Femur (tissue), 1 donor: ENCODE measurements around the gene MORN5.
"Not testable (repeated sequence)": the region's sequence is repeated elsewhere in the genome, so short reads cannot be mapped to it uniquely, and the experiment has no call there.

Experiments used
- DNase-seq: peaks from one replicate; pipeline ENCODE4 v3.0.0-alpha.2; 2017

The MORN5 gene

DNA sequence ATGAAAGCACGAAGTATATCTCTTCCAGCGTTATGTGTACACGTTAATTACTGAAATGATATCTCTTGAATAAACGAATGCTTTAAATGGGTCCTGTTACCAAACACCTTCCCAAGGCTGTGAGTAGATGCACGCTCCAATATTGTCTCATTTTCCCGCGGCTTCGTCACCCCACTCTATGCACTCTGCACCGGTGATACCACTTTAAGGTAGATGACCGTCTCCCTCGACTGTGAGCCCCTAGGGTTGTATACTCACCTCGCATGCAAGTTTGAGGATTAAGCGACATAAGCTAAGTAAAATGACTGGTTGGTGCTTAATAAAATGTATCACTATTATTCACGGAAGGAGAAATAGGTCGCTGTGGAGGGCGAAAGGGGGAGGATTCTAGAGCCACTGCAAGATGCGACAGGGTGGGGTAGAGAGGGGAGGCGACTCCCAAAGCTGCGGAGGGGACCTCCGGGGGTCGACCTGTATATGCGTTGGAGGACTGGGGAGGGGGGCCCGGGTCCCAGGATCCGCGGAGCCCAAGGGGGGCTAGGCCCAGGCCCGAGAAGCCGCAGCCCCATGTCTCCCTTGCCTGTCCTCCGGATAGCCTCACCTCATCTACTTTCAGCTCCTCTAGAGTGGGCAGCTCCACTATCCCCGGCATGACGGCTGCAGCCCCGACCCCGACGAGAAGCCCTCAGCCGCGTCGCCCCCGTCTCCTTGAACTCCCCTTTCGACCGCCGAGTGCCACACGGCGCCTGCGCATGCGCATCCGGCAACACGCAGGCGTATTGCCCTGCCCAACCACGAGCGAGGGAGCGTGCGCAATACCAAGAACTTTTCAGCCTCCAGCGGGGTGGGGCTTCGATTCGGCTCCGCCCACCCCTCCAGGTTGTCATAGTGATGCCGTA, at the start of gene MORN5, which contains the start of gene NDUFA8:
Gene MORN5 (plus strand): TSS at position 883 of the 899 bp plus-strand sequence. CDS start 65 bp downstream, outside the sequence.
Gene NDUFA8 (minus strand): TSS at position 754 of the 899 bp plus-strand sequence. CDS start 102 bp downstream, at position 652.
- peak; percentile 98 for DNase-seq

DNA sequence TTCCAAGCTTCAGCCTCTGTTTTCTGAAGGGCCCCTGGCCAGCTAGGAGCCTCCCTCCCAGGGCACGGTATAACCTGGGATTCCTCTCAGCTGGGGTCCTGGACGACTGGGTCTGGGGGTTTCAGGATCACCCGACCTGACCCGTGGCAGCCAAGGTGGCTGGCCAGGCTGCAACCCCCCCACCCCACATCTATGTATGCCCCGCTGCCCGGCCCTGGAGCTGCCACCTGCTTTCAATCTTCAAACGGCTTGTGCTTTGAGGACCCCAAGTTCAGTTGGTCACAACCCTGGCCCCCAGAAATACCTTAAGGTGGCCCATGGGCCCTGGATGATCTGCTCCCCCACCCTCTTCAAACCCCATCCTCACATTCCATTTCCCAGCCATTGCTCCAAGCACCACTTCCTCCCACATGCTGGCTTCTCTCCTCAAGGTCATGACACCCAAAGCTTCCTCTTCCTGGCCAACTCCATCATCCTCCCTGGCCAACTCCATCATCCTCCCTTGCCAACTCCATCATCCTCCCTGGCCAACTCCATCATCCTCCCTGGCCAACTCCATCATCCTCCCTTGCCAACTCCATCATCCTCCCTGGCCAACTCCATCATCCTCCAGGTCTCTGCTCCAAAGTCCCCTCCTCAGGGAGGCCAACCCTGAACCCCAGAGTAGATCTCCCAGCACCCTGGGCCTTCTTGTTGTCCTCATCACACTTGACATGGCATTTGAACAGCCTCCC, 49.4 kb upstream of the MORN5 start:
- DNase-seq, result no peak

DNA sequence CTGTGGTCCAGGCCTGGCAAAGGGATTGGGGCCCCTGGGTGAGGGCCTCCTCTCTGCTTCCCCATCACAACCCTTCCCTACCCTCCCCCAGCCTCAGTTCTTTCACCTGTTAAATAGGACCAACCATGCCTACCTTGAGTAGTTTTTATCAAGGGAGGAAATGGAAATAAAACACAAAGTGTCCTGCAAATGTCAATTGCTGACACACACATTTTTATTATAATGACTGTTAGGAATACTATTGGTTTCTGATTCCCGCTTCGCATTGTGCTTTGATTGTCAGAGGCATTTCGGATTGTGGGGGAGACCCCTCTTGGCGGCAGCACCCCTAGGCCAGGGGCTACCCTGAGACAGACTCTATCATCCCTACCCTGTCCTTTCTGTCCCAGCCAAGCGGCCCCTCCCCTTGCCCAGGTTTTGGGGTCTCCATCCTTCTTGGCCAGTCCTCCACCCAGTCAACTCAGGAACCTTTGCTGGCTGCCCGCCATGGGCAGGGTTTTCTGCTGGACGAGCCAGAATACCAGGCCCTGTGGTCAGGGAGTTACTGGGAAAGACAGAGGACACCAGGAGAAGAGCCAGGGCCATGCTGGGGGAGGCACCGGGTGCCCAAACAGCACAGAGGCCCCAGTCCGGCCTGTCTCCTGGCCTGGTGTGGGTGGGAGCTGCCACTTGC, 48.2 kb upstream of the MORN5 start:
- no peak for DNase-seq

DNA sequence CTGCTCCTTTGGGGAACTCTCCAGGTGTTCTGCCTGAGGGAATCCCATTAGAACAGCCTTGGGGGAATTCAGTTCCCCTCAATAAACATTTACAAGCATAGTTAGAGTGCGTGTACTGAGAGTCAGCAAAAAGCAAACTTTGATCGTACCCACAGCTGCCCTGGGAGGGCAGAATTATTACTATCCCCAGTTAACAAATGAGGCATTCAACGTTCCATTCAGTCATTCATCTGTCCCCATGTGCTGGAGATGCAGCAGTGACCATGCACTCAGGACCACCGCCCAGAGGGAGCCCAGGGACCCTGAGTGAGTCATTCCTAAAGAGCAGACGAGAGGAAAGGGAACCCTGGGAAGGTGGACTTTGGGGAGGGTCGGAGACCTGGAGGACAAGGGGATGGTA, 47.5 kb upstream of the MORN5 start:
- DNase-seq, result no peak

DNA sequence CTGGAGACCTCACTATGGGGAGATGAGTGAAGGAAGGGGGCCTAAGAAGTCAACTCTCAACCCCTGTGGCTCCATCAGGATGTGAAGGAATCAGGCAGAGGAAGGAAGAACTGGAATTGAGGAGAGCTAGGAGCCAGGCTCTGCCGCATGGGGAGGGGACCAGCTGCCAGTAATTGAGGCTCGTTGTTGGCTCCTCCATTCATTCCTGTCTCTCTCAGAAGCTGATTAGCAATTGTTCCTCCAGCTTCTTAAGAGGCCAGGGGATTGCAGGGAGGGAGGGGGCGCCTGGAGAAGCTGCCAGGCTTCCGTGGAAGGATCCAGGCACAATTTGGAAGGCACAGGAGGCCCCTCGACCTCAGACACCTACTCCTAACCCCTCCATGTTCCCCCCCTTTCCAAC, 46.1 kb upstream of the MORN5 start:
- no peak for DNase-seq

DNA sequence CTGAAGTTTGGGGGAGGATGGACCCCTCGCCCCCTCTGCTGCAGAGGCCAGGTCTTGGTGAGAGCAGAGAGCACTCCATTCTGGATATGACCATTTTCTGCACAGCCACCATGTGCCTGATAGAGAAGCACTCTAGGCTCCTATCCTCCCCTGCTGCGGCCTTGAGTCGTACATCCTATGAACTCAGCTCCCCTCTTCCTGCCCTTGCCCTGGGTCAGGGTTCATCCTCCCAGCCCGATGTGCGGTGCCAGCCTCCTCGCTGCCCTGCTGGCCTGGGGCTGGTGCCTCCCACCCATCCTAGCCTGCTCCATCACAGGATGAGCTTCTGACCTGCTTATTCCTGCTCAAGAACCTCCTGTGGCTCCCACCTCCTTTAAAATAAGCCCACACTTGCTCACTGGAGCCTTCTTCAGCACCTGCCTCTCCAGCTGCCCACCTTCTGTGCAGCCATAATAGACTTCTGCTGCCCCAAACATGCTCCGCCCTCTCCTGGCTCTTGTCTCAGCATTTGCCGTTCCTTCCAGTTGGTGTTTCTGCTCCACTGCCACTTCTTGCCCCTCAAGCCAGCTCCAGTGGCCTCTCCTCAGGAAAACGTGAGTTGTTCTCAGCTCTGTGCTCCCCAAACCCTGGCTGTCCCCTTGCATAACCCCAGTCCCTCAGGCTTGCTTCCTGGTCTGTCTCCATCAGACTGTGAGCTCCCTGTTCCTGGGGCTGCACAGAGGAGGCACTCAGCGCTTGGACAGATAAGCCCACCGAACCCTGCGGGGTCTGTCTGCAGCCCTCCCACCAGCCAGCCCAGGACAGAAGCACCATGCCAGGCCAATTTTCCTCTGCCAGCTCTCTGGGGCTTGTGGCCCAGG, 44.3 kb upstream of the MORN5 start:
- no peak for DNase-seq

DNA sequence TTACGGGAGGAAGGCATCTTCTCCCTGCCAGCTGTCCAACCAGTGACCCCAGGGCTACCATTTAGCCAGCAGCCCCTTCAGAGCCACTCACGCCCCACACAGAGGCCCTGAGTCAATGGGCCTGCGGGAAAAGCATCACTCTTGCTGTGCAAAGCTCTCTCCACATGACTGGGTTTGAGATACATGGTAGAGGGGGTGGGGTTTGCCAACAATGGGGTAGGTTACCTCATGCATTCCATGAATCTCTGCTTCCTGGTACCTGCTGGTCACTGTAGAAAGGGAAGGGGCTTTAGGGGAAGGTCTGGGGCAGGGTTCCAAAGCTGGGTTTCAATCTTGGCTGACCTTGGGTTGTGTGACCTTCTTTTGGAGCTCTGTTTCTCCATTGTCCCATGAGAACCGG, 43.7 kb upstream of the MORN5 start:
- no peak for DNase-seq

DNA sequence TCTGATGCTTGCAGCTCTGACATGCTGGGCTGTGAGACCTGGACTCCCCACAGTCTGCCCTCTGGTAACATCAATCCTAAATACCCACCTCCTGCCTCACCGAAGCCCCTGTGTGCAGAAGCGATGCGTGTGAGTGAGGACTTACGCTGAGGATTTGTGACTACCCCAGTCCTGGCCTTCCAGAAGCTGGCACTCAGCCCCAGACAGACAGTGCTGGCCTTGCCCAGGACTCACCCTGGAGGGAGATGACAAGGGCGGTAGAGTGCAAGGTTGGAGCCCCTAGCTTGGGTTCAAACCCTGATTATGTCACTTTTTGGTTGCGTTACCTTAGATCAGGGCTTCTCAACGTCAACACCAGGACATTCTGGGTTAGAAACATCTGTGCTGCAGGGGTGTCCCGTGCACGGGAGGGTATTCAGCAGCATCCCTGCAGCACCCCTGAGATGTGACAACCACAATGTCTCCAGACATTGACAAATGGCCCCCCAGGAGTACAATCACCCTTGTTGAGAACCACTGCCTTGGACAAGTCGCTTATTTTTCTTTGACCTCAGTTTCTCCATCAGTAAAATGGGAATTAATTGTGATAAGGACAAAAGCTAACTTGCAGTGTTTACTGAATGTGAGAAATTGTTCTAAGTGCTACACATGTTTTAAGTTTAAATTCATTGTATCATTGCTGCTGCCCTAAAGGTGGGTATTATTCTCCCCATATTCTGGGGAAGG, 43.1 kb upstream of the MORN5 start:
- DNase-seq, result no peak

DNA sequence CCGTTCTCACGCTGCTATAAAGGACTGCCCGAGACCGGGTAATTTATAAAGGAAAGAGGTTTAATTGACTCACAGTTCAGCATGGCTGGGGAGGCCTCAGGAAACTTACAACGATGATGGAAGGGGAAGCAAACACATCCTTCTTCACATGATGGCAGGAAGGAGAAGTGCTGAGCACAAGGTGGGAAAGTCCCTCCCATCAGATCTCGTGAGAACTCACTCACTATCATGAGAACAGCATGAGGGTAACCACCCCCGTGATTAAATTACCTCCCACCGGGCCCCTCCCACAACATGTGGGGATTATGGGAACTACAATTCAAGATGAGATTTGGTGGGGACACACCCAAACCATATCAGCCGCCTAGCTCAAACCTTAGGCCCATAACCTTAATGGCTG, 42.5 kb upstream of the MORN5 start:
- DNase-seq, result not testable (repeated sequence)

DNA sequence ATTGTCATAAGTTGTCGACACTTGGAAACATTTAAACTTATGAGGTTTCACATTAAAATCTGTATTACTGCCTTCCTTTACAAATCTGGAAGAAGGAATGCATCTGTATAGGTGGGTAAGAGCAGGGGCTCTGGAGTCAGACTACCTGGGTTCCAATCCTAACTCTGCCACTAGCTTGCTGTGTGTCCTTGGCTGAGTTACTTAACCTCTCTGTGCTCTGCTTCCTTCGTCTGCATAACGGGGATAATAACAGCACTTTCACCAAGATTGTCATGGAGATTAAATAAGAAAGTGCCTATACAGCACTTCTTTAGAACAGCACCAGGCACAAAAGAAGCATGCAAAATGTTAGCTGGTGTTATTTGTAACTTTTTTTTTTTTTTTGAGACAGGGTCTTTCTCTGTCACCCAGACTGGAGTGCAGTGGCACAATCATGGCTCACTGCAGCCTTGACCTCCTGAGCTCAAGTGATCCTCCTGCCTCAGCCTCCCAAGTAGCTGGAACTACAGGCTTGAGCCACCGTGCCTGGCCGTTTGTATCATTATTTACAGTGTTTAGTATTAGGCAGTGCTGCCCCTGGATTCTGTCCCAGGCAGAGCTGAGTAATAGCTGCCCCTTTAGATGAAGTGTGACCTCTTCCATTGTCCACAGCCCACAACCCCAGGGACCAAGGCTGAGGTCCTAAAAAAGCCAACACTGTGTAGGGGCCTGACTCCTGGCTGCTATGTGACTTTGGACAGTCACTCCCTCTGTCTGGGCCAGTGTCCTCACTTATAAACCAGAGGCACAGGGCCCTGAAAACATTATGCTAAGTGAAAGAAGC, 41.2 kb upstream of the MORN5 start:
- DNase-seq, result no peak

DNA sequence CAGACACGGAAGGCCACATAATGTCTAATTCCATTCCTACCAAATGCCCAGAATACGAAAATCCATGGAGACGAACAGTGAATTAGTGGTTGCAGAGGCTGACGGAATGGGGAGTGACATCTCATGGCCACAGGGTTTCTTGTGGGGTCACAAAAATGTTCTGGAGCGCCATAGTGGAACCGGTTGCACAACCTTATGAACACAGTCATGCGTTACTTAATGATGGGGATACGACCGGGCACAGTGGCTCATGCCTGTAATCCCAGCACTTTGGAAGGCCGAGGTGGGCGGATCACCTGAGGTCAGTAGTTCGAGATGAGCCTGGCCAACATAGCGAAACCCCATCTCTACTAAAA, 40.6 kb upstream of the MORN5 start:
- DNase-seq, result no peak

DNA sequence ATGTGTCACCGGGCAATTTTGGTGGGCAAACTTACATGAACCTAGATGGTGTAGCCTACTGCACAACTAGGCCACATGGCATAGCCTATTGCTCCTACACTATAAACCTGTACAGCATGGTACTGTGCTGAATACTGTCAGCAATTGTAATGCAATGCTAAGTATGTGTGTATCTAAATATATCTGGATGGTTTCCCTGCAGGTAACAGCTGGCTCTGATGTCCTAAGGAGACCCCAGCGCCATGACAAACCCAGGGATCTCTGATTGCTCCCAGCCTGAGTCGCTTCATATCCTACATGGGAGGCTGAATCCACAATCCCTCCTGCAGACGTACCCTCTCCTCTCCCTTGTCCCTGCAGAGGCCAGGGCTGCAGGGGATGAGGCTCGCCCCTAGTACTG, 40.0 kb upstream of the MORN5 start:
- no peak for DNase-seq

DNA sequence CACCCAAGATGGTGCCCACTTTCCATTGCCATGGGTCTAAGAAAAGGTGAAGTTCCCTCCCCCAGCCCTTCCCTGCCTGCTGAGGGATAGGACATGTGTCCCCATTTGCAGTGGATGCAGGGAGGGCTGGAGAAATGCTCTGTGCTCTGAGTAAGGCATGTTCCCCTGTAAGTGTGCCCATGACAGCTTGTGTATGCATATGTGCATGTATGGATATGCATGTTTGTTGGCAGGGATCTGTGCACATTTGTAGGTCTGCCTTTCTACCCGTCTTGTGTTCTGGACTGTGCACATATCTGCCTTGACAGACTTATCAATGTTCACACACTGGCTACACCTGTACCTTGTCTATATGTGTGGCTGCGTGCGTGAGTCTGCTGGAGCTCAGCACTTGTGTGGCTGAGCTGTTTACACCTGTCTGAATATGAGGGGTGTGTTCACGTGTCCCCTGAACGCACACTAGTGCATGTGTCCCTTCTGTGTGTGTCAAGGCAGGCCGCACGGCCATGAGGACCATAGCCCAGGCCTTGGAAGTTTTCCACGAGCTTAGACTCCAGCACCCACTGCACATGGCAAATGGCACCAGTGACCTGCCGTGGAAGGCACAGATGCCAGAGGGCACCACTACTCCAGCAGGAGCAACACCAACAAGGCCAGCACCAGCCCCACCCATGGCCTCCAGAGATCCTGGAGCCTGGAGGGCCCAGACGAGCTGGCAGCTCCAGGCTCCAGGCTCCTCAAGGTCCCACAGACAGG, 39.2 kb upstream of the MORN5 start:
- DNase-seq, result no peak

DNA sequence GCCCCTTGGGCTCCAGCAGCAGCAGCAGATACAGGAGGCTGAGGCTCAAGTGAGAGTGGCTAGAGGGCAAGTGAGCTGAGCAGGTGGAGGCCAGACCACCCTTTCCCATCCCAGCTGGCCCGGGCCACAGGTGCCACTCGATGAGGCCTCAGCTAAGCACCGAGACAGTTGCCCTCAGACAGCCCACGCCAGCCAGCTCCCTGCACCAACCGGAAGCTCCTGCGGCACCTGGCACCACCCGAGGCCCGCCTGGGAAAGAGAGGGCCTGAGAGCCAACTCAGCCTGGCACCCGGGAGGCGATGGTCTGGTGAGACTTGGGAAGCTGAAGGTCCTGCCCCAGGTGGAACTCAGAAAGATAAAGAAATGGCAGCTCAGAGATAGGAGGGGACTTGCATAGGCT, 38.3 kb upstream of the MORN5 start:
- no peak for DNase-seq

DNA sequence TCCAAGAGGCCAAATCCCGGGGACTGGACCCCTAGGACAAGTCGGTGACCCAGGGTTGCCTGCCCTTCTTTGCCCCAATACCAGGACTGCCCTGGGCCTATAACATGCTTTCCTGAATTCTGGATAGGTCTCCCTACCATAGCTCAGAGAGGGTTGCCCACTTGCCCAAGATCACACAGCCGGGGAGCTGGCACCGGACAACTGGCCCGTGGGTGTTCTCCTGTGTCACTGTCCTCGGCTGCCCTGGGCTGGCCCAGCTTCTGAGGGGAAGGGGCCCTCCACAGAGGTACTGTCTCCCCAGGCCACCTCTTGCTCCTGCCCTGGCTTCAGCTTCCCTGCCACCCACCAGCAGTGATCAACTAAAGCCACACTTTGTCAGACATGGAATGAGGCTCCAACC, 37.8 kb upstream of the MORN5 start:
- no peak for DNase-seq

DNA sequence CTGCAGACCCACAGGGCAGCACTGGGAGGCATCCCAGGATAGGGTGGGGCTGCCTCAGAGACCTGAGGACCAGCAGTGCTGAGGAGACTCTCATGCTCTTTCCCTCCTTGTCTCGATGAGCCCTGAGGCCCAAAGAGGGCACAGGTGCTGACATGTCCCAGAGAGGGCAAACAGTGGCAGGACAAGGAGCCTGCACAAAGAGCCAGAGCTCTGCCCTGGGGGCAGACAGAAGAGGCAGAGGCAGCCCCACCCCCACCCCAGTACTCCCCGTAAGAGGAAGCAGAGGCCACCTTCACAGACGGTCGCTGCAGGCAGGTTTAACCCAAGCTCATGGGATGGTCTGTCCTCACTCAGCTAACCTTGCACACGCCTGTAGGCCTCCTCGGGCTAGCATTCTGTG, 37.2 kb upstream of the MORN5 start:
- no peak for DNase-seq

DNA sequence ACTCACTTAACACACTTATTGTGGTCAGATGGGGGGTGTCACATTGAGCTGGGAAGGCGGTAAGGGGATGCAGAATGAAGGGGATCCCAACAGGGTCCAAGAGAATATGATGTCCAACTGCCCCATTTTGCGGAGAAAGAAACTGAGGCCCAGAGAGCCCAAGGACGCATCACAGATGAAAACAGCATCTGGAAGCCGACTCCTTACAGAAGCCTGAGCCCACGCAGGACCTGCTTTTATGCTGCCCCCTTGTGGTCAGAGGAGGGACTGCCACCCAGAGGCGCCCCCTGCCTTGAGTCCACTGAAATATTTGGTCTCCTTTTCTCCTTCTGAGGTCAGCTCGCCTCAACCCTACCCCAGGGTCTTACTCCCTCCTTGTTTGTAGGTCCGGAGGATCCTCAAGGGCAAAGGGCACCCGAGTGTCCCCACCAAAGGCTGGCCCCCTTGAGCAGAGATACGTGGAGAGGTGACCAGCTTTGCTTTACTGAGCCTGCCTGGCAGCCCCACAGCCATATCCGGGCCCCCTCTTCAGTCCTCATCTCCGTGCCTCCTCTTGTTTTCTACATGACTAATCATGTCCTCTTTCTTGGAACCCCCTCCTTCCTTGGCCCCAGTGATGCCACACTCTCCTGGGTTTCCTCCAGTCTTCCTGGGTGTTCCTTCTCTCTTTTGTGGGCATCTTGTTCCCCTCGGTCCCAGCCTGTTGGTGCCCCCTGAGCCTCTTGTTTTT, 36.6 kb upstream of the MORN5 start:
- peak; percentile 80 for DNase-seq

DNA sequence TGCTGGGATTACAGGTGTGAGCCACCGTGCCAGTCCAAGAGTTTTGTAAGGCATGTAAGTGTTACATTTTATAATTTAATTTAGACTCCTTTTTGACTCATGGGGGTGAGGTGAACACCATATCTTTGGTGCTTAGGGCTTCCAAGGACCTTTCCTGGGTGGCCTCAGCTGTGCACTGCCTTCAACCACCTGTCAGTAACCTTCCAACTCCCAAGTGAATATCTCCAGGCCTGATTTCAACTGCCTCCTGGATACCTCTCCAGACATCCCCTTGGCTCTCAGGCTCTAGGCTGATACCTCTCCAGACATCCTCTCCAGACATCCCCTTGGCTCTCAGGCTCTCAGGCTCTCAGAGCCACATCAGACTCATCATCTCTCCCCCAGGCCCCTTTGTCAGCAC, 35.7 kb upstream of the MORN5 start:
- DNase-seq, result no peak

DNA sequence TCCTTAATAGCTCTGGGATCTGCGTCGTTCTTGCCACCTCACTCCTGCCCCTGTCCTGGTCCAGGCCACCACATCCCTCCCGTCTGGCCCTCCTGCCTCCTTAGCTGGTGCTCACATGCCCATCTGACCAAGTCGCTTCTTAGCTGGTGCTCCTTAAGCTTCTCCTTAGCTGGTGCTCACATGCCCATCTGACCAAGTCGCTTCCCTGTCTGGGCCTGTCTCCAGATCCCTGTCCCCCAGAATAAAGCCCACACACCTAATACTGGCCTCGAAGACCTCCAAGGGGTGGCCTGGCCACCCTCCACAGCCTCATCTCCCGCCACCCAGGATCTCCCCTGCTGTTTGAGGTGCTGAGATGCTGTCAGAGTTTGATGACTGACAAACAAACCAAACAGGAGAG, 35.2 kb upstream of the MORN5 start:
- DNase-seq, result no peak

DNA sequence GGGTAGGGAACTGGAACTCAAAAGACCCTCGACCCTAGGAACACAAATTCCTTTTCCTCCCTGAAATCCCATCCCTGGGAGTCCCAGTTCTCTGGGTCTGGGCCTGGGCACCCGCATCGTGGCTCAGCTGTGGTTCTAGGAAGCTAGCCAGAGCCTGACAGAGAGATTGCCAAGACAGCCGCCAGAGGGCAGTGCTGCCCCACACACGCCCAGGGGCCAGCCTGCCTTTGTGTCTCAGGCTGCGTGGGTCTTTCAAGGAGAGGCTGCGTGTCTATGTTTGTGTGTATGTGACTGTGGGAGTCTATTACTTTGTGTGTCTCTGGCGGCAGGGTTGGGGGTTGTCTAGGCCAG, 34.6 kb upstream of the MORN5 start:
- DNase-seq, result peak; percentile 88
